OCI-LY1 (cell line): ENCODE data around the gene ABHD6.

Source experiments
- CTCF ChIP-seq: fragments of 200-600 bp; sonication (generic), shearing (Covaris generic); IDR thresholded peaks from 2 replicates; pipeline ENCODE4 v1.5.1; 2017; ENCODE audit warnings: mild to moderate bottlenecking, antibody characterized with exemption, low read length, moderate library complexity, mixed read lengths
- EZH2 ChIP-seq: fragments of 200-600 bp; sonication (generic), shearing (Covaris generic); IDR thresholded peaks from 2 replicates; pipeline ENCODE4 v1.8.0; 2017; ENCODE audit warnings: borderline replicate concordance, mixed run types, mild to moderate bottlenecking, antibody characterized with exemption, low read length, moderate library complexity, mixed read lengths

DNA sequence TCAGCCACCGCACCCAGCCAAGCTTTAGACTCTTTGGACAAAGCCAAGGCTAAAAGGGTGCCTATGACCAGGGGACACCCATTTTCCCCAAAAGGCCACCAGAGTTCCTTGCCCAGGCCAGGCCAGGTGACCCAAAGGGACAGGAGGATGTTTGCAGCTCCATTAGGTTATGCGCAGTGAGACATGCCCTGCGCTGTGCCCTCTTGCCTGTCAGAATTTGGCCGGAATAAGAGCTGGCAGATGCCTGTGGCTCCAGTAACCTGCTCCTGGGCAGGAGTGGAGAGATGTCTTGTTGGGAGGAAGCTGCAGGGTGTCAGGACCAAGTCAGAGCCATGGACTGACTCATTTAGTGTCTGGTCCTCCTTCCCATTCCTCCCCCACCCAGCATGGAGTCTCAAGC is 47.3 kb upstream of the ABHD6 start:
- TF ChIP-seq EZH2 (no peak), CTCF (no peak)
